HEK293T (cell line): ENCODE data around the gene NOP53.
A peak's percentile ranks its signal among the peaks of the same experiment; 100 is the strongest.

Source experiments
- CTCF ChIA-PET: fragments of 350-600 bp; formaldehyde crosslinking; extraction: SDS; loops from one replicate; lab custom pipeline; 2021; ENCODE audit warnings: antibody characterized with exemption, inconsistent platforms; lab: Yijun Ruan, JAX
- POLR2A ChIA-PET: fragments of 350-600 bp; formaldehyde crosslinking; extraction: SDS; loops from one replicate; lab custom pipeline; 2020; ENCODE audit warnings: antibody characterized with exemption, inconsistent platforms; lab: Yijun Ruan, JAX
- DNase-seq: peaks from one replicate; pipeline ENCODE4 v3.0.0; 2012; ENCODE audit warnings: mixed read lengths; ENCODE audit errors: extremely low spot score
- ARNT ChIP-seq: fragments of 450-650 bp; IDR thresholded peaks from 2 replicates; pipeline ENCODE4 v1.6.1; 2017; ENCODE audit warnings: mild to moderate bottlenecking
- BHLHE40 ChIP-seq: fragments of 450-650 bp; IDR thresholded peaks from 2 replicates; pipeline ENCODE4 v1.6.1; 2016; ENCODE audit warnings: mild to moderate bottlenecking, moderate library complexity, borderline replicate concordance
- CTBP1 ChIP-seq: fragments of 450-650 bp; IDR thresholded peaks from 2 replicates; pipeline ENCODE4 v1.6.1; 2016; ENCODE audit warnings: borderline replicate concordance
- ELF4 ChIP-seq: fragments of 450-650 bp; IDR thresholded peaks from 2 replicates; pipeline ENCODE4 v1.6.1; 2017; ENCODE audit warnings: antibody characterized with exemption
- FOXA1 ChIP-seq: fragments of 450-650 bp; IDR thresholded peaks from 2 replicates; pipeline ENCODE4 v1.6.1; 2016; ENCODE audit warnings: mild to moderate bottlenecking
- FOXK2 ChIP-seq: fragments of 450-650 bp; IDR thresholded peaks from 2 replicates; pipeline ENCODE4 v1.6.1; 2016; ENCODE audit warnings: mild to moderate bottlenecking
- FOXM1 ChIP-seq: fragments of 450-650 bp; IDR thresholded peaks from 2 replicates; pipeline ENCODE4 v1.6.1; 2017; ENCODE audit warnings: mild to moderate bottlenecking, borderline replicate concordance
- HDGF ChIP-seq: fragments of 450-650 bp; IDR thresholded peaks from 2 replicates; pipeline ENCODE4 v1.6.1; 2017; ENCODE audit warnings: antibody characterized with exemption, borderline replicate concordance
- L3MBTL2 ChIP-seq: fragments of 450-650 bp; conservative IDR thresholded peaks from 2 replicates; pipeline ENCODE4 v1.6.1; 2016; ENCODE audit warnings: mild to moderate bottlenecking
- LEF1 ChIP-seq: fragments of 450-650 bp; IDR thresholded peaks from 2 replicates; pipeline ENCODE4 v1.6.1; 2017; ENCODE audit warnings: mild to moderate bottlenecking, borderline replicate concordance
- NFRKB ChIP-seq: fragments of 450-650 bp; IDR thresholded peaks from 2 replicates; pipeline ENCODE4 v1.6.1; 2016; ENCODE audit warnings: mild to moderate bottlenecking, moderate library complexity
- PKNOX1 ChIP-seq: fragments of 450-650 bp; IDR thresholded peaks from 2 replicates; pipeline ENCODE4 v1.6.1; 2016
- SP1 ChIP-seq: fragments of 450-650 bp; IDR thresholded peaks from 2 replicates; pipeline ENCODE4 v1.6.1; 2017
- SUZ12 ChIP-seq: fragments of 450-650 bp; IDR thresholded peaks from 2 replicates; pipeline ENCODE4 v1.6.1; 2016; ENCODE audit warnings: mild to moderate bottlenecking
- TARDBP ChIP-seq: fragments of 450-650 bp; IDR thresholded peaks from 2 replicates; pipeline ENCODE4 v1.6.1; 2016
- ZNF384 ChIP-seq: fragments of 450-650 bp; IDR thresholded peaks from 2 replicates; pipeline ENCODE4 v1.6.1; 2016

Gene NOP53

DNA sequence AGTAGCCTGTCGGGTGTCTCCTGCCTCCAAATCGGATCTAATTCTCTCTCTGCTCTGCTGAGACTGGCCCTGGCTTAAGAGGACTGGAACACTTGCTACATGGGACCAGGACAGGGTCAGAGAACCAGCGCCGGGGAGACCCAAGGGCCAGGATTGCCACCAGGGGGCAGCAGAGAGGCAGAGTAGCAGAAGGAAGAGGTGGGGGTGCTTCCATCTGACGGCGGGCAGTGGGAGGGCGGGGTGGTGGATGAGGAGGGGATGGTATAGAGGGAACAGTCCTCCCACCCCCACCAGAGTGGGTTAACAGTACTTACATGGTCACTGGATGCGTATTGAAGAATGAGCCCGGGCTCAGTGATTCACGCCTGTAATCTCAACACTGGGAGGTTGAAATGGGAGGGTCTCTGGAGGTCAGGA is 45.1 kb downstream of the NOP53 start:
- POLR2A ChIA-PET: no interaction called here
- DNase-seq: peak; percentile 88
- CTCF ChIA-PET: interaction anchor here (0.8 kb wide), 1 partner anchor 25 kb away, joined by 7 read pairs; no protein-coding TSS in a partner anchor
- TF ChIP-seq HDGF (no peak), SP1 (no peak), TARDBP (no peak)

DNA sequence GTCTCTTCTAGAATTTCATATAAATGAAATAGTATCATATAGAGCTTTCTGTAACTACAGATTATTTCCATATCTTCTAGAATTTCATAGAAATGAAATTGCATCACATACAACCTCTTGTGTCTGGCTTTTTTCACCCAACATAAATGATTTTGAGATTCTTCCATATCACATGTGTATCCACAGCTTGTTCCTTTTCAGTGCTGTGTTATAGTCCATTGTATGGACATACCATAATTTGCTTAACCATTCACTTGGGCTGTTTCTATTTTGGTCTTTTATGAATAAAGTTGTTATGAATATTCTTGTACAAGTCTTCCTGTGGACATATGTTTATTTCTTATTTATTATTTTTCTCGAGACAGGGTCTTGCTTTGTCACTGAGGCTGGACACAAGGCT is 47.3 kb downstream of the NOP53 start:
- ChIA-PET POLR2A (no interaction called here), CTCF (no interaction called here)
- DNase-seq: no peak
- TF ChIP-seq SUZ12 (no peak), NFRKB (no peak), SP1 (no peak), ELF4 (no peak), HDGF (no peak), ARNT (no peak), FOXA1 (no peak), LEF1 (no peak), FOXM1 (no peak), PKNOX1 (no peak), L3MBTL2 (no peak), TARDBP (no peak), ZNF384 (no peak), BHLHE40 (no peak), CTBP1 (no peak), FOXK2 (no peak)

DNA sequence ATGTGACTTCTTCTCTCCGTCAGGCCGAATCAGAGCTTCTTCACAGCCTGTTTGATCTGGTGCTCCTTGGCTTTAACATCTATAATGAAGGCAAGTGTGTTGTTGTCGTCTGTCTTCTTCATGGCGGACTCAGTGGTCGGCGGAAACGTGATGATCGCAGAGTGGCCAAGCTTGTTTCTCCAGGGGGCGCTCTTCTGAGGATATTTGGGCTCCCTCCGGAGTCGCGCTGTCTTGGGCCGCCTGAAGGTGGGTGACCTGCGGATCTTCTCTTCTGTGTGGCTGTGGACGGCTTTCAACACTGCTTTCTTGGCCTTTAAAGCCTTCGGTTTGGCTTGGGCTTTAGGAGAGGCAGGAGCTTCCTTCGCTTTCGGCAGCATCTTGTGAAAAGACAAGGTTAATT is 49.2 kb downstream of the NOP53 start:
- POLR2A ChIA-PET: no interaction called here
- CTCF ChIA-PET: interaction anchor here (0.6 to 0.7 kb wide), 3 partner anchors 14 to 193 kb away, joined by 3 to 5 read pairs (median 3); no protein-coding TSS in a partner anchor
- TF ChIP-seq SUZ12 (no peak), FOXA1 (no peak), ARNT (no peak), SP1 (no peak), ELF4 (no peak), TARDBP (no peak), FOXK2 (no peak), ZNF384 (no peak), LEF1 (no peak), BHLHE40 (no peak), HDGF (no peak), CTBP1 (no peak), PKNOX1 (no peak), FOXM1 (no peak), NFRKB (no peak), L3MBTL2 (no peak)
- no peak for DNase-seq

DNA sequence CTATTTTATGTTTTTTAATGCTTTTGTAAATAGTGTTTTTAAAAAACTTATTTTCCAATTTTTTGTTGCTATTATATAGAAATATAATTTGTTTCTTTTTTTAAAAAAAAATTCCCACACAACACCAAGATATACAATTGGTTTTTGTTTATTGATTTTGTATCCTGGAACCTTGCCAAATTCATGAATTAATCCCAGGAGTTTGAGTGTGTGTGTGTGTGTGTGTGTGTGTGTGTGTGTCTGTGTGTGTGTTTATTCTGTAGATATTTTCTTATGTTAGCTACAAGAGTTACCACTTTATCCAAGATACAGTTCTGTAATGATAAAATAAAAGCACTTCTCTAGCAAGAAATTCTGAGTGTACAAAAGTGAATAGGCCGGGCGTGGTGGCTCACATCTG is 51.4 kb downstream of the NOP53 start:
- TF ChIP-seq BHLHE40 (no peak), PKNOX1 (no peak), FOXK2 (no peak), ZNF384 (no peak), SP1 (no peak), ELF4 (no peak), FOXM1 (no peak), FOXA1 (no peak), HDGF (no peak)
- CTCF ChIA-PET: no interaction called here
- no peak for DNase-seq
- POLR2A ChIA-PET: no interaction called here

DNA sequence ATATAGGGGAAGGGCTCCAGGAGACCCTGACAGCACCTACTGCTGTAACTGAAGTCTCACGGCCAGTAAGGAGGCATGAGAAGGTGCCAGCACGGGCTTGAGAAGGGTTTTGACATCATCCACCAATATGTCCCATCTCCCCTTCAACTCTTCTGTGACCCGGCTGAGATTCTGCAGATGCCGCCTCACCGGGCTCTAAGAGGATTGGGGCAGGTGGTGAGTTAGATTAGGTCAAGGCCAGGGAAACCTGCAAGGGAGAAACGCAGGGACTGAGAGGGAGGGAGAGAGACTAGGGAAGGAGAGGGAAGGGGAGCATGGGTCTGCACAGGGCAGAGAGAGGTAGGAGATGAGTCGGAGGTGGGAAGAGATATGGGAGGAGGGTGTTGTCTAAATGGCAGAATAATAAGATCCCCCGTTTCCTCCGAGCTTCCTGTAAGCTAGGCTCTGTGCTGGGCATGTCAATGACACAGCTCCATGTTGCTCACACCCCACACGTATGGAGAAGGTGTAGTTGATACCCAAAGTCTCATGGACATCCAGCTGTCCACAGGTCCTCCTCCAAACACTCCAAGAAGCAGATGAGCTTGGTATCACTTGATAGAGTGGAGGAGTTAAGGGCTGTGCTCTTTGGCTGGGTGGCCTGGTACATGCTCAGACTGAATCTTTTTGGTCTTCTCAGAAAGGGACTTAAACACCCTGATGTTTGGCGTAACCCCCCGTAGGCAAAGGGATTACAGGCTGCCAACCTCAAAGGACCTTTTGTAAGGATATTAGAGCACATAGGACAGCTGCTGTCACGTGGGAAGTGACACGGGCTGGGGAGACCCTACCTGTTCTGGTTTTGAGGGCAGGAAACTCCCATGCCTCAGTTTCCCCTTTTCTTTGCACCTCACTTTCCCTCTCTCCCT is 52.9 kb downstream of the NOP53 start:
- CTCF ChIA-PET: interaction anchor here (0.6 kb wide), 1 partner anchor 42 kb away, joined by 3 read pairs; no protein-coding TSS in a partner anchor
- POLR2A ChIA-PET: no interaction called here
- TF ChIP-seq CTBP1 (no peak), NFRKB (no peak), HDGF (no peak)
- no peak for DNase-seq

- ChIA-PET POLR2A (no interaction called here), CTCF (interaction anchor here (0.6 kb wide), 1 partner anchor 42 kb away, joined by 3 read pairs; no protein-coding TSS in a partner anchor)
- TF ChIP-seq SUZ12: no peak
- TF ChIP-seq ELF4: no peak
- no peak for TF ChIP-seq LEF1
- no peak for DNase-seq
Observed at GRCh38 chr19:47798904-47799266, 53.5 kb downstream of the NOP53 start.
